Bronchial epithelial cell (primary cell): ENCODE measurements around the gene PAIP1. TPM values are rescaled to one million over a fixed set of nuclear protein-coding genes. Genes with fewer than 3 reads are reported as not detected.
"Not testable (repeated sequence)": the region's sequence is repeated elsewhere in the genome, so short reads cannot be mapped to it uniquely, and the experiment has no call there.

Experiments used
- DNase-seq: peaks from one replicate; pipeline ENCODE4 v3.0.0-alpha.2; 2010; ENCODE audit warnings: low read depth
- FAIRE-seq: peaks from 2 replicates; lab custom pipeline; 2011; peaks lifted over from hg19 to GRCh38; lab: Jason Lieb, UNC
- H3K27me3 ChIP-seq: 2 replicates; pipeline ENCODE4 v1.5.1; 2011; ENCODE audit warnings: low read length; ENCODE audit not compliant: control insufficient read depth, insufficient read depth
- H3K36me3 ChIP-seq: 2 replicates; pipeline ENCODE4 v1.5.1; 2011; ENCODE audit warnings: low read length; ENCODE audit not compliant: control insufficient read depth, insufficient read depth
- H3K4me3 ChIP-seq: 2 replicates; pipeline ENCODE4 v1.5.1; 2011; ENCODE audit warnings: mild to moderate bottlenecking, low read depth, low read length, control low read depth
- total RNA-seq: library from RNA; depleted of rRNA; stranded (reverse); fragments of >200 nt; gene quantifications from 2 replicates; pipeline ENCODE4 v1.2.1, GENCODE V29; 2014
- TF ChIP-seq, protein P1 (sequence below): IDR thresholded peaks from 2 replicates; pipeline ENCODE4 v1.5.1; 2011; ENCODE audit warnings: mild to moderate bottlenecking, moderate library complexity, low read length, control low read depth, inconsistent platforms; ENCODE audit not compliant: insufficient read depth, severe bottlenecking

The PAIP1 gene
- total RNA-seq, 1 donor from 2014 or later: 136 TPM

DNA sequence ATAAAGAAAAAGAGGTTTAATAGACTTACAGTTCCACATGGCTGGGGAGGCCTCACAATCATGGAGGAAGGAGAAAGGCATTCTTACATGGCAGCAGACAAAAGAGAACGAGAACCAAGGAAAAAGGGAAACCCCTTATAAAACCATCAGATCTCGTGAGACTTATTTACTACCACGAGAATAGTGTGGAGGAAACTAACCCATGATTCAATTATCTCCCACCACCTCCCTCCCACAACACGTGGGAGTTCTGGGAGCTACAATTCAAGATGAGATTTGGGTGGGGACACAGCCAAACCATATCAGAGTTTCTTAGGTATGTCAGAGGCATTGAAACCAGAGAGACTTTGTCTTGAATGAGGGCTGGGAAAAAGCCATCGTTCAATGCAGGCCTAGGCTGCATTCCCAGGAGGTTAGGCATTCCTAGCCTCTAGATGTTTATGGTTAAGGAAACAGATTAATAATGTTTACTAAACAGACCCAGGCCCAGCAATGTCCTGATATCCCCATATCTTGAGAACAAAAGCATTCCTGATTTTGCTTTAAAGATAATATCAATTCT, 7.5 kb upstream of the PAIP1 start:
- DNase-seq: no peak
- FAIRE-seq: no peak
- H3K36me3 ChIP-seq: no peaks in the 10 kb centered on the region
- H3K4me3 ChIP-seq: no peak overlapping the region
- TF ChIP-seq, protein P1, sequence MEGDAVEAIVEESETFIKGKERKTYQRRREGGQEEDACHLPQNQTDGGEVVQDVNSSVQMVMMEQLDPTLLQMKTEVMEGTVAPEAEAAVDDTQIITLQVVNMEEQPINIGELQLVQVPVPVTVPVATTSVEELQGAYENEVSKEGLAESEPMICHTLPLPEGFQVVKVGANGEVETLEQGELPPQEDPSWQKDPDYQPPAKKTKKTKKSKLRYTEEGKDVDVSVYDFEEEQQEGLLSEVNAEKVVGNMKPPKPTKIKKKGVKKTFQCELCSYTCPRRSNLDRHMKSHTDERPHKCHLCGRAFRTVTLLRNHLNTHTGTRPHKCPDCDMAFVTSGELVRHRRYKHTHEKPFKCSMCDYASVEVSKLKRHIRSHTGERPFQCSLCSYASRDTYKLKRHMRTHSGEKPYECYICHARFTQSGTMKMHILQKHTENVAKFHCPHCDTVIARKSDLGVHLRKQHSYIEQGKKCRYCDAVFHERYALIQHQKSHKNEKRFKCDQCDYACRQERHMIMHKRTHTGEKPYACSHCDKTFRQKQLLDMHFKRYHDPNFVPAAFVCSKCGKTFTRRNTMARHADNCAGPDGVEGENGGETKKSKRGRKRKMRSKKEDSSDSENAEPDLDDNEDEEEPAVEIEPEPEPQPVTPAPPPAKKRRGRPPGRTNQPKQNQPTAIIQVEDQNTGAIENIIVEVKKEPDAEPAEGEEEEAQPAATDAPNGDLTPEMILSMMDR: no peak
- no peaks in the 10 kb centered on the region for H3K27me3 ChIP-seq

DNA sequence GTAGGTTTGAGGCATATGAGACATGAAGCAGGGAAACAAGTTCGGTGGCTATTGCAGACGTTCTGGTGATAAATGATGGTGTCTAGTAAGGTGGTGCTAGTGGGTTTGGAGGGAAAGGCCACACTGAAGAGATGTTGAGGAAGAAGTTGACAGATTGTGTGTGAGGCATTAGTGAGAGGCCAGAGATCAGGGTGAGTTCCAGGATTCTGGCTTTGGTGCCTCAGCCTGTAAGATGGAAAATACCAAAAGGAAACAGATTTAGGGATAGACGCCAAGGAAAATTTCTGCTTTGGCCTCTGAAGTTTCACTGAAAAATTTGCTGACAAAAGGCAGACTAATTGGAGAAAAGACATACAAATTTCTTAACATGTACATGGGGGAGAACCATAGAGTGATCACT, 6.4 kb upstream of the PAIP1 start:
- DNase-seq: no peak
- Histone ChIP-seq H3K36me3 (no peaks in the 10 kb centered on the region), H3K4me3 (no peak overlapping the region), H3K27me3 (no peaks in the 10 kb centered on the region)
- TF ChIP-seq, protein P1: no peak
- FAIRE-seq: no peak

DNA sequence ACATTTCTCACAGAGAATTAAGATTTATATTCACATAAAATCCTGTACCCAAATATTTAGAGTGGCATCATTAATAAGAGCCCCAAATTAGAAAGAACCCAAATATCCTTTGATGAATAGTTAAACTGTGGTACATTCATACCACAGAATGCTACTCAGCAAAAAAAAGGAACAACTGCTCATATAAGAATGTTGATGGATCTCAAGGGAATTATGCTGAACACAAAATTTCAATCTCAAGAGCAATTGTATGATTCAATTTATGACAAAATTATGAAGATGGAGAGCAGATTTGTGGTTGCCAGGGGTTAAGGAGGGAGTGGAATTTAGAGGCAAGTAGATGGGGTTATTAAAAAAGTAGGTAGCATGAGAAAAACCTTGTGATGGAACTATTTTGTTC, 4.5 kb upstream of the PAIP1 start:
- TF ChIP-seq, protein P1: no peak
- no peak for FAIRE-seq
- Histone ChIP-seq H3K36me3 (no peaks in the 10 kb centered on the region), H3K4me3 (no peak overlapping the region), H3K27me3 (no peaks in the 10 kb centered on the region)
- no peak for DNase-seq

DNA sequence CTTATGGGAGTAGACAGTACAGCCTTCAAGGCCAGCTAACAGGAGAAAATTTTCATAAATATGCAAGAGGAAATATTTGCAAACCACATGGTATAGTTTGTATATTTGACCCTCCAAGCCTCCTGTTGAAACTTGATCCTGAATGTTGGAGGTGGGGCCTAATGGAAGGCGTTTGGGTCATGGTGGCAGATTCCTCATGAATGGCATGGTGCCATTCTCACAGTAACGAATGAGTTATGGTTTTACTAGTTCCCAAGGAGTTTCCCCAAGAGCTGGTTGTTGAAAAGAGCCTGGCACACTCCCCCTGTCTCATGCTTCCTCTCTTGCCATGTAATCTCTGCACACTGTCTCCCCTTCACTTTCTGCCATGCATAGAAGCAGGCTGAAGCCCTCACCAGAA, 3.3 kb upstream of the PAIP1 start:
- no peaks in the 10 kb centered on the region for H3K36me3 ChIP-seq
- DNase-seq (peak; percentile 69), FAIRE-seq (no peak)
- no peaks in the 10 kb centered on the region for H3K27me3 ChIP-seq
- H3K4me3 ChIP-seq: no peak overlapping the region
- TF ChIP-seq, protein P1: no peak

DNA sequence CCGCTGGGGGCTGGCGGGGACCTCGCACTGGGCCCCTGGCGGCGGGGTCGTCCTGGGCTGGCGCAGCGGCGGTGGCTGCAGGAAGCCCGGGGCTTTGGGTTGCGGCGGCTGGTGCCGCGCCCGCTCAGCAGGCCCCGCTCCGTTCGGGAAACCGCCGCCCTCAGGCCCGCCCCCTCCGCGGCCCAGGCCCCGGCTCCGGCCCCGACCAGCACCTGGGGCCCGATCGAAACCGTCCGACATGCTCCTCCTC, 345 bp downstream of the PAIP1 start:
- not testable (repeated sequence) for H3K27me3 ChIP-seq, DNase-seq, H3K36me3 ChIP-seq, FAIRE-seq
- H3K4me3 ChIP-seq: peak overlapping the region; percentile 87

DNA sequence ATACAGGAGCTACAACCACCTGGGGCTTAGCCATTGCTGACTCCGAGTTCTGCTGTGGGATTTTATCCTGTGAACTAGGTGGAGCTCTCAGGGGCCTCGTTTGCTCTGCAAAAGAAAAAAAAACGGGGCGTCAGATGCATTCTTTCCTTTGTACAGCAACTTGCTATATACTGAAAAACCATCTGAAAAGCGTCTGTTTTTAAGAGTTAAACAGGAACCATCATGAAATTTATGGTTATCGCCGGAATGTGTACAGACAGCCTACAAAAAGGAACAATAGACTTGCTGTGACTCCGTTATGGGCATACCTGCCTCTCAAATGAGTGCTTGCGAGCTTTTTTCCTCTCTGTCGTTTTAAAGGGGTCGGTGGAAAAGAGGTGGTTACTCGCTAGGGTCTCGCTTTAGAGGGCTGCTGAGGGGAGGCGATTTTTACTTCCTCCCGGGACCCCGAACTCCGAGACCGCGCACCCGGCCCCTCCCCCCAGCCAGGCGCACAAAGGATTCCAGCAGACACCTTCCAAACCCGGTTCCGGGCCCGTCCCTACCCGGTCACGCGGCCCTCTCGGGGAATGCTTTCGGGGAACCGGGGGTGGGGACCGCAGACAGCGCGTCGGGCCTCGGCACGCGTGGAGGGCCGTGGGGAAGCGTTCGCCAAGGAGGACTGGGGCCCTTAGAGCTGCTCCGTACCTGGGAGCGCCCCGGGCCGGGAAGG, 826 bp downstream of the PAIP1 start:
- H3K4me3 ChIP-seq: peak overlapping the region; percentile 87
- H3K27me3 ChIP-seq: no peaks in the 10 kb centered on the region
- TF ChIP-seq, protein P1: no peak
- DNase-seq: peak; percentile 41
- peaks cover 2% of the 10 kb centered on the region for H3K36me3 ChIP-seq
- no peak for FAIRE-seq
